SK-N-SH (cell line): Measurements from ENCODE around the gene RFX2.

Experiments used
- FOXM1 ChIP-seq: IDR thresholded peaks from 2 replicates; pipeline ENCODE4 v1.4.0; 2012; ENCODE audit warnings: low read depth, mild to moderate bottlenecking
- JUND ChIP-seq: IDR thresholded peaks from 2 replicates; pipeline ENCODE4 v1.4.0; 2012
- MAX ChIP-seq: IDR thresholded peaks from 2 replicates; pipeline ENCODE4 v1.4.0; 2012; ENCODE audit warnings: low read depth
- MXI1 ChIP-seq: IDR thresholded peaks from 2 replicates; pipeline ENCODE4 v1.6.1; 2012; ENCODE audit warnings: mild to moderate bottlenecking, low read depth, low read length, improper control_type of control experiment
- NFIC ChIP-seq: IDR thresholded peaks from 2 replicates; pipeline ENCODE4 v1.4.0; 2012; ENCODE audit warnings: borderline replicate concordance
- TAF1 ChIP-seq: IDR thresholded peaks from 2 replicates; pipeline ENCODE4 v1.6.1; 2012; ENCODE audit warnings: low read depth, mild to moderate bottlenecking, low read length, moderate library complexity, borderline replicate concordance
- USF2 ChIP-seq: fragments of 150-350 bp; IDR thresholded peaks from 2 replicates; pipeline ENCODE4 v1.6.1; 2017; ENCODE audit warnings: antibody characterized with exemption, low read length, low read depth, borderline replicate concordance

- TF ChIP-seq MAX (peak; percentile 31; the same call in 1 of the 2 replicates), USF2 (no peak), TAF1 (no peak), MXI1 (no peak), FOXM1 (no peak), JUND (no peak), NFIC (no peak)
Observed at GRCh38 chr19:6023085-6023682, 87.1 kb downstream of the RFX2 start.
